Measurements from ENCODE around the gene COL6A1. TPM values are rescaled to one million over a fixed set of nuclear protein-coding genes. Genes with fewer than 3 reads are reported as not detected.

The COL6A1 gene
- total and polyA plus RNA-seq, 2 of the 4 experiments (the other 2 are of a cell fraction) = 173 to 1,578 TPM

DNA sequence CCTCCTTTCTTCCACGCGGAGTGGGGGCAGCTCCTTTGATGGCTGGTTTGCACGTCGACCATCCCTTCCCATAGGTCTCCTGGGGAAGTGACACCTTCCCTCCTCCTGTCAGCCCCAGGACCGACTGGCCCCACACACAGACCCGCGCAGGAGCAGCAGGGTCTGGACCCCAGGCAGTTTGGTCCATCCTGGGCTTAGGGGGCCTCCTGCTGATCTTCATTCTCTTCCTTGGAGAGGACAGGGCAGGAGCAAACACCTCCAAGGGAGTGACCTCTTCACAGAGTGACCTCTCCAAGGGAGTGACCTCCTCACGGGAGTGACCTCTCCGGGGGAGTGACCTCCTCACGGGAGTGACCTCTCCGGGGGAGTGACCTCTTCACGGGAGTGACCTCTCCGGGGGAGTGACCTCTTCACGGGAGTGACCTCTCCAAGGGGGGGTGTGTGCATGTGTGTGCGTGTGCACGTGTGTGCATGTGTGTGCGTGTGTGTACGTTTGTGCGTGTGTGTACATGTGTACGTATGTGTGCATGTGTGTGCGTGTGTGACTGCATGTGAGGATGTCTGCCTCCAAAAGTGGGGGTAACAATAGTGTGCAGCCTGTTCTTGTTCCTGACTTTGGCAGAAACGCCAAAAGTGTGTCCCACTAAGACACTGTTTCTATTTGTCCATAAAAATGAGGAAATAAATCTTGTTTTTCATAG, 29.8 kb downstream of the COL6A1 start:
- no peak for TF ChIP-seq RAD21 (IDR thresholded peaks at IDR 0.05; ENCODE audit: low read length)
- TF ChIP-seq, protein P1, sequence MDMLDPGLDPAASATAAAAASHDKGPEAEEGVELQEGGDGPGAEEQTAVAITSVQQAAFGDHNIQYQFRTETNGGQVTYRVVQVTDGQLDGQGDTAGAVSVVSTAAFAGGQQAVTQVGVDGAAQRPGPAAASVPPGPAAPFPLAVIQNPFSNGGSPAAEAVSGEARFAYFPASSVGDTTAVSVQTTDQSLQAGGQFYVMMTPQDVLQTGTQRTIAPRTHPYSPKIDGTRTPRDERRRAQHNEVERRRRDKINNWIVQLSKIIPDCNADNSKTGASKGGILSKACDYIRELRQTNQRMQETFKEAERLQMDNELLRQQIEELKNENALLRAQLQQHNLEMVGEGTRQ (IDR thresholded peaks at IDR 0.05; ENCODE audit: low read depth, low read length) = no peak
- no peak for TF ChIP-seq NFE2L2 (IDR thresholded peaks at IDR 0.05; ENCODE audit: low read depth, low read length)
- TF ChIP-seq, protein P2, sequence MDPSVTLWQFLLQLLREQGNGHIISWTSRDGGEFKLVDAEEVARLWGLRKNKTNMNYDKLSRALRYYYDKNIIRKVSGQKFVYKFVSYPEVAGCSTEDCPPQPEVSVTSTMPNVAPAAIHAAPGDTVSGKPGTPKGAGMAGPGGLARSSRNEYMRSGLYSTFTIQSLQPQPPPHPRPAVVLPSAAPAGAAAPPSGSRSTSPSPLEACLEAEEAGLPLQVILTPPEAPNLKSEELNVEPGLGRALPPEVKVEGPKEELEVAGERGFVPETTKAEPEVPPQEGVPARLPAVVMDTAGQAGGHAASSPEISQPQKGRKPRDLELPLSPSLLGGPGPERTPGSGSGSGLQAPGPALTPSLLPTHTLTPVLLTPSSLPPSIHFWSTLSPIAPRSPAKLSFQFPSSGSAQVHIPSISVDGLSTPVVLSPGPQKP (IDR thresholded peaks at IDR 0.05; ENCODE audit: borderline replicate concordance, low read depth, low read length) = no peak
- no peak for TF ChIP-seq CHD1 (IDR thresholded peaks at IDR 0.05; ENCODE audit: low read depth, low read length)
- no peak overlapping the region for H3K18ac ChIP-seq (ENCODE audit: low read depth, low read length)
- H3K4ac ChIP-seq (ENCODE audit: low read depth, low read length) = no peak overlapping the region
- no peak overlapping the region for H2BK20ac ChIP-seq (ENCODE audit: low read depth, low read length)
- peak overlapping the region; percentile 51 for H2AFZ ChIP-seq (replicated peaks; ENCODE audit: low read length, poor library complexity)
- no peak overlapping the region for H4K8ac ChIP-seq (ENCODE audit: low read depth in 2 of 2, low read length in 2 of 2)
- intact Hi-C loops (cut with micrococcal nuclease) (no loop called here), dilution Hi-C loops (cut with HindIII; ENCODE audit: low sequenced_read_pairs, unreplicated experiment) (no loop called here), in situ Hi-C loops (cut with MboI; ENCODE audit: low sequenced_read_pairs) (no loop called here)
- no peak overlapping the region for H3K4me3 ChIP-seq (ENCODE audit: insufficient read depth, low read depth, low read length)
- no peaks in the 10 kb centered on the region for H4K20me1 ChIP-seq (ENCODE audit: insufficient read depth, low read length)
- CTCF ChIA-PET = interaction anchor here (1.0 kb wide), 1 partner anchor 14 kb away, joined by 3 read pairs; no protein-coding TSS in a partner anchor
- POLR2A ChIA-PET (ENCODE audit: unreplicated experiment) = no interaction called here
- H3K79me1 ChIP-seq (ENCODE audit: low read depth in 1 of 2, low read length in 2 of 2) = no peaks in the 10 kb centered on the region
- no peak overlapping the region for H2BK5ac ChIP-seq (ENCODE audit: low read depth, low read length, poor library complexity, severe bottlenecking)
- no peaks in the 10 kb centered on the region; the same call in 1 of the 2 replicates for H3K27me3 ChIP-seq (ENCODE audit: control insufficient read depth, insufficient read depth, low read length)
- no peak overlapping the region for H2BK15ac ChIP-seq (ENCODE audit: low read depth, low read length)
- peaks cover 6% of the 10 kb centered on the region; the same call in 1 of the 2 replicates for H3K9me3 ChIP-seq (ENCODE audit: control insufficient read depth, insufficient read depth, low read length)
- no peak overlapping the region for H2BK120ac ChIP-seq (ENCODE audit: low read depth, low read length)
- no peak overlapping the region for H2AK9ac ChIP-seq (replicated peaks; ENCODE audit: low read depth, low read length, poor library complexity)
- H3K4me2 ChIP-seq (ENCODE audit: low read depth, low read length) = no peak overlapping the region
- no peaks in the 10 kb centered on the region for H3K4me1 ChIP-seq (ENCODE audit: control insufficient read depth, insufficient read depth, low read length)
- no peak overlapping the region for H3K14ac ChIP-seq (replicated peaks; ENCODE audit: low read depth, low read length)
- no peaks in the 10 kb centered on the region for H3K36me3 ChIP-seq (ENCODE audit: control insufficient read depth, insufficient read depth, low read length)
- H3K9me1 ChIP-seq (ENCODE audit: insufficient read depth, low read length) = no peaks in the 10 kb centered on the region
- ATAC-seq (ENCODE audit: low read depth) = no peak
- no peak overlapping the region for H3K56ac ChIP-seq (ENCODE audit: extremely low read depth, insufficient read depth, low read length)
- H4K91ac ChIP-seq (ENCODE audit: insufficient read depth, low read depth, low read length) = no peak overlapping the region
- no peak overlapping the region for H4K5ac ChIP-seq (ENCODE audit: low read depth, low read length)
- no peak overlapping the region for H3K27ac ChIP-seq (ENCODE audit: insufficient read depth, low read length)
- peak overlapping the region; percentile 78 for H2AK5ac ChIP-seq (ENCODE audit: low read depth, low read length)
- H3K23ac ChIP-seq (ENCODE audit: low read depth, low read length) = no peak overlapping the region
- BruUV-seq (replicated peaks) = no TSS peak
- 67% methylated on average over 4 of the region's 22 CpGs; no CpG with 5 or more reads in 1 of the 2 experiments for WGBS, 2 experiments (ENCODE audit: extremely low coverage in 2 of 2, insufficient read length in 1 of 2)
- no peak for DNase-seq
- H3K9ac ChIP-seq (ENCODE audit: low read depth, low read length) = no peak overlapping the region

Measured in IMR-90 (cell line).